GM21526 (cell line): ENCODE data around the gene F5.
"Not testable (repeated sequence)": the region's sequence is repeated elsewhere in the genome, so short reads cannot be mapped to it uniquely, and the experiment has no call there.

ENCODE experiments used
- ATAC-seq: cut with Tn5 transposase; IDR thresholded peaks from one replicate; pipeline ENCODE4 v1.9.1; 2021; ENCODE audit warnings: moderate library complexity; ENCODE audit not compliant: unreplicated experiment, low FRiP score

The F5 gene

GRCh38 chr1:169511316-169512005 lies 74.8 kb downstream of the F5 start:
- no peak for ATAC-seq

- ATAC-seq: no peak
These were observed 76.2 kb downstream of the F5 start for GRCh38 chr1:169510060-169510459.

- ATAC-seq: no peak
These were observed 76.9 kb downstream of the F5 start for GRCh38 chr1:169509354-169509753.

GRCh38 chr1:169508432-169509338 lies 77.6 kb downstream of the F5 start:
- ATAC-seq: no peak

GRCh38 chr1:169507413-169507812 lies 78.9 kb downstream of the F5 start:
- ATAC-seq: no peak

GRCh38 chr1:169503601-169504000 lies 82.7 kb downstream of the F5 start:
- not testable (repeated sequence) for ATAC-seq

- no peak for ATAC-seq
These were observed 86.5 kb downstream of the F5 start for GRCh38 chr1:169499807-169500206.

GRCh38 chr1:169497317-169497716 lies 89.0 kb downstream of the F5 start:
- ATAC-seq: no peak

GRCh38 chr1:169495916-169496315 lies 90.4 kb downstream of the F5 start:
- ATAC-seq: no peak

- no peak for ATAC-seq
These were observed 91.1 kb downstream of the F5 start for GRCh38 chr1:169495046-169495775.

GRCh38 chr1:169494343-169494742 lies 91.9 kb downstream of the F5 start:
- ATAC-seq: no peak

GRCh38 chr1:169493251-169493650 lies 93.0 kb downstream of the F5 start:
- ATAC-seq: no peak

GRCh38 chr1:169491845-169492281 lies 94.4 kb downstream of the F5 start:
- ATAC-seq: no peak

GRCh38 chr1:169488157-169488556 lies 98.1 kb downstream of the F5 start:
- ATAC-seq: no peak

GRCh38 chr1:169487561-169487960 lies 98.7 kb downstream of the F5 start:
- ATAC-seq: no peak

- ATAC-seq: no peak
These were observed 99.1 kb downstream of the F5 start for GRCh38 chr1:169487133-169487532.

GRCh38 chr1:169486281-169487051 lies 99.8 kb downstream of the F5 start:
- no peak for ATAC-seq

GRCh38 chr1:169485431-169486280 lies 100.6 kb downstream of the F5 start, which contains the start of gene SLC19A2:
Gene SLC19A2, minus strand, starts transcription at chr1:169485944. Its CDS starts 178 bp downstream, at chr1:169485766.
- ATAC-seq: peak; percentile 99

GRCh38 chr1:169484683-169485430 lies 101.4 kb downstream of the F5 start:
- peak; percentile 27 for ATAC-seq
